Osteoblast (primary cell): Measurements from ENCODE around the gene ITPKC. TPM values are rescaled to one million over a fixed set of nuclear protein-coding genes. Genes with fewer than 3 reads are reported as not detected.
"Not testable (repeated sequence)": the region's sequence is repeated elsewhere in the genome, so short reads cannot be mapped to it uniquely, and the experiment has no call there.

Source experiments
- DNase-seq: peaks from one replicate; pipeline ENCODE4 v3.0.0; 2011; ENCODE audit warnings: low spot score, mixed read lengths; ENCODE audit not compliant: insufficient read length; ENCODE audit errors: missing footprints
- H2AFZ ChIP-seq: 2 replicates; pipeline ENCODE4 v1.6.0; 2011; ENCODE audit warnings: mild to moderate bottlenecking, low read length
- H3K27ac ChIP-seq: 2 replicates; pipeline ENCODE4 v1.5.1; 2011; ENCODE audit warnings: mild to moderate bottlenecking, low read depth, low read length, moderate library complexity
- H3K27me3 ChIP-seq: 2 replicates; pipeline ENCODE4 v1.6.0; 2012; ENCODE audit warnings: mild to moderate bottlenecking, control low read depth, inconsistent platforms, low read length, moderate library complexity; ENCODE audit not compliant: insufficient read depth
- H3K36me3 ChIP-seq: 2 replicates; pipeline ENCODE4 v1.5.1; 2011; ENCODE audit warnings: mild to moderate bottlenecking, low read length, control low read depth, moderate library complexity; ENCODE audit not compliant: insufficient read depth
- H3K4me1 ChIP-seq: 2 replicates; pipeline ENCODE4 v1.5.1; 2011; ENCODE audit warnings: mild to moderate bottlenecking, low read length, control low read depth, moderate library complexity; ENCODE audit not compliant: insufficient read depth
- H3K4me2 ChIP-seq: 2 replicates; pipeline ENCODE4 v1.6.0; 2011; ENCODE audit warnings: mild to moderate bottlenecking, low read length; ENCODE audit not compliant: insufficient read depth
- H3K4me3 ChIP-seq: fragments of 200-600 bp; sonication (generic); 3 replicates; pipeline ENCODE4 v1.5.1; 2012; ENCODE audit warnings: mild to moderate bottlenecking, low read length, inconsistent platforms; ENCODE audit not compliant: insufficient read depth
- H3K79me2 ChIP-seq: 2 replicates; pipeline ENCODE4 v1.6.0; 2012; ENCODE audit warnings: mild to moderate bottlenecking, low read length, control low read depth, inconsistent platforms; ENCODE audit not compliant: insufficient read depth
- H3K9me3 ChIP-seq: 2 replicates; pipeline ENCODE4 v1.5.1; 2011; ENCODE audit warnings: low read depth, low read length, control low read depth
- H4K20me1 ChIP-seq: 2 replicates; pipeline ENCODE4 v1.6.0; 2012; ENCODE audit warnings: mild to moderate bottlenecking, low read length, control low read depth; ENCODE audit not compliant: insufficient read depth
- CTCF ChIP-seq: IDR thresholded peaks from 2 replicates; pipeline ENCODE4 v1.5.1; 2011; ENCODE audit warnings: mild to moderate bottlenecking, low read depth, low read length, moderate library complexity; ENCODE audit errors: extremely low read depth
- total RNA-seq: library from RNA; depleted of rRNA; stranded (reverse); fragments of >200 nt; gene quantifications from 2 replicates; pipeline ENCODE4 v1.2.3, GENCODE V29; 2012

The ITPKC gene
- total RNA-seq, 1 donor, result 9.8 TPM

- H4K20me1 ChIP-seq, result no peaks in the 10 kb centered on the region
- DNase-seq, result peak; percentile 57
- H3K4me2 ChIP-seq, result no peak overlapping the region
- TF ChIP-seq CTCF, result no peak
- no peak overlapping the region for H3K4me3 ChIP-seq
- H3K27me3 ChIP-seq, result no peaks in the 10 kb centered on the region
- no peak overlapping the region for H2AFZ ChIP-seq
- peaks cover 9% of the 10 kb centered on the region for H3K79me2 ChIP-seq
- H3K4me1 ChIP-seq, result no peaks in the 10 kb centered on the region
- no peak overlapping the region for H3K27ac ChIP-seq
- H3K9me3 ChIP-seq, result no peaks in the 10 kb centered on the region
- H3K36me3 ChIP-seq, result peaks cover 74% of the 10 kb centered on the region
Measured at GRCh38 chr19:40762754-40763470, 46.0 kb downstream of the ITPKC start.

GRCh38 chr19:40763526-40763925 lies 46.6 kb downstream of the ITPKC start:
- Histone ChIP-seq H4K20me1 (no peaks in the 10 kb centered on the region), H3K4me2 (no peak overlapping the region), H2AFZ (no peak overlapping the region), H3K79me2 (peaks cover 4% of the 10 kb centered on the region), H3K27me3 (no peaks in the 10 kb centered on the region), H3K9me3 (no peaks in the 10 kb centered on the region), H3K27ac (no peak overlapping the region), H3K36me3 (peaks cover 70% of the 10 kb centered on the region), H3K4me1 (no peaks in the 10 kb centered on the region), H3K4me3 (no peak overlapping the region)
- no peak for TF ChIP-seq CTCF
- DNase-seq, result peak; percentile 17

- H3K79me2 ChIP-seq, result peaks cover 4% of the 10 kb centered on the region
- H3K27me3 ChIP-seq, result no peaks in the 10 kb centered on the region
- H3K27ac ChIP-seq, result no peak overlapping the region
- no peaks in the 10 kb centered on the region for H3K9me3 ChIP-seq
- no peaks in the 10 kb centered on the region for H4K20me1 ChIP-seq
- H2AFZ ChIP-seq, result no peak overlapping the region
- TF ChIP-seq CTCF, result no peak
- peak; percentile 36 for DNase-seq
- no peaks in the 10 kb centered on the region for H3K4me1 ChIP-seq
- peaks cover 67% of the 10 kb centered on the region for H3K36me3 ChIP-seq
- H3K4me2 ChIP-seq, result no peak overlapping the region
- no peak overlapping the region for H3K4me3 ChIP-seq
Measured at GRCh38 chr19:40763963-40764362, 47.1 kb downstream of the ITPKC start.

GRCh38 chr19:40766385-40766784 lies 49.5 kb downstream of the ITPKC start:
- H3K79me2 ChIP-seq, DNase-seq, H3K27ac ChIP-seq, H3K27me3 ChIP-seq, H4K20me1 ChIP-seq, H2AFZ ChIP-seq, H3K4me1 ChIP-seq, H3K4me2 ChIP-seq, H3K4me3 ChIP-seq, H3K9me3 ChIP-seq: not testable (repeated sequence)
- peaks cover 45% of the 10 kb centered on the region for H3K36me3 ChIP-seq
